GM03348 (cell line): Measurements from ENCODE around the gene ARMC3.

Source experiments
- DNase-seq: peaks from one replicate; pipeline ENCODE4 v3.0.0; 2012; ENCODE audit warnings: low spot score

Gene ARMC3

GRCh38 chr10:22931948-22932347, 4.1 kb downstream of the ARMC3 start:
- DNase-seq: no peak

- DNase-seq: peak; percentile 7
Measured at GRCh38 chr10:22932626-22933370, 4.9 kb downstream of the ARMC3 start.

- no peak for DNase-seq
Measured at GRCh38 chr10:22934726-22935125, 6.9 kb downstream of the ARMC3 start.

GRCh38 chr10:22942437-22942836, 14.6 kb downstream of the ARMC3 start:
- no peak for DNase-seq

- DNase-seq: no peak
Measured at GRCh38 chr10:22945934-22946673, 18.3 kb downstream of the ARMC3 start.

GRCh38 chr10:22954970-22955369, 27.1 kb downstream of the ARMC3 start:
- no peak for DNase-seq

GRCh38 chr10:22958338-22958737, 30.5 kb downstream of the ARMC3 start:
- no peak for DNase-seq

- DNase-seq: no peak
Measured at GRCh38 chr10:22959292-22959691, 31.4 kb downstream of the ARMC3 start.

GRCh38 chr10:22959950-22960349, 32.1 kb downstream of the ARMC3 start:
- DNase-seq: no peak

- no peak for DNase-seq
Measured at GRCh38 chr10:22962817-22963216, 35.0 kb downstream of the ARMC3 start.

GRCh38 chr10:22969704-22970103, 41.9 kb downstream of the ARMC3 start:
- no peak for DNase-seq

GRCh38 chr10:22976534-22976933, 48.7 kb downstream of the ARMC3 start:
- no peak for DNase-seq

GRCh38 chr10:22977751-22978150, 49.9 kb downstream of the ARMC3 start:
- no peak for DNase-seq

- no peak for DNase-seq
Measured at GRCh38 chr10:22978287-22978686, 50.4 kb downstream of the ARMC3 start.

- no peak for DNase-seq
Measured at GRCh38 chr10:22978918-22979317, 51.1 kb downstream of the ARMC3 start.

- no peak for DNase-seq
Measured at GRCh38 chr10:22980822-22981221, 53.0 kb downstream of the ARMC3 start.

GRCh38 chr10:22984066-22984465, 56.2 kb downstream of the ARMC3 start:
- DNase-seq: no peak

GRCh38 chr10:22986771-22987542, 59.1 kb downstream of the ARMC3 start:
- DNase-seq: peak; percentile 34

GRCh38 chr10:22988581-22989360, 60.9 kb downstream of the ARMC3 start:
- peak; percentile 67 for DNase-seq

GRCh38 chr10:22990443-22990842, 62.6 kb downstream of the ARMC3 start:
- DNase-seq: no peak

GRCh38 chr10:22992075-22992474, 64.2 kb downstream of the ARMC3 start:
- no peak for DNase-seq

- DNase-seq: no peak
Measured at GRCh38 chr10:22992621-22993020, 64.8 kb downstream of the ARMC3 start.
